ENCODE measurements around the gene LYPD6.

GRCh38 chr2:149486664-149487063, 156.3 kb downstream of the LYPD6 start:
- TF ChIP-seq ARNTL (CRISPR knock-in tag; IDR thresholded peaks at IDR 0.05; ENCODE audit: borderline replicate concordance, low read depth) (no peak), ZFP3 (CRISPR knock-in tag; IDR thresholded peaks at IDR 0.05) (no peak), PATZ1 (CRISPR knock-in tag; IDR thresholded peaks at IDR 0.05; ENCODE audit: borderline replicate concordance) (no peak), OSR1 (CRISPR knock-in tag; IDR thresholded peaks at IDR 0.05) (no peak), BACH2 (CRISPR knock-in tag; IDR thresholded peaks at IDR 0.05; ENCODE audit: borderline replicate concordance) (no peak), ZFP30 (CRISPR knock-in tag; IDR thresholded peaks at IDR 0.05) (no peak), SNAI2 (CRISPR knock-in tag; IDR thresholded peaks at IDR 0.05) (no peak), CREB5 (CRISPR knock-in tag; IDR thresholded peaks at IDR 0.05; ENCODE audit: low read depth) (no peak), TOX (CRISPR knock-in tag; IDR thresholded peaks at IDR 0.05; ENCODE audit: borderline replicate concordance) (no peak), RARB (CRISPR knock-in tag; IDR thresholded peaks at IDR 0.05) (no peak), ESRRG (CRISPR knock-in tag; IDR thresholded peaks at IDR 0.05) (no peak), TCF4 (CRISPR knock-in tag; IDR thresholded peaks at IDR 0.05; ENCODE audit: borderline replicate concordance) (no peak), ZNF565 (CRISPR knock-in tag; conservative IDR thresholded peaks at IDR 0.05; ENCODE audit: low read depth) (no peak)

All from SK-N-SH treated with all-trans-retinoic acid at 6 μM for 48 hours (cell line).